LNCAP (cell line): ENCODE results near the gene FAM216A.

Experiments
- CTCF ChIP-seq: fragments of 450-650 bp; IDR thresholded peaks from 2 replicates; pipeline ENCODE4 v1.5.1; 2017; ENCODE audit warnings: mild to moderate bottlenecking

Gene FAM216A

GRCh38 chr12:110444455-110444854, 24.2 kb upstream of the FAM216A start:
- no peak for TF ChIP-seq CTCF

- TF ChIP-seq CTCF: peak; percentile 86
Measured at GRCh38 chr12:110449799-110450497, 18.7 kb upstream of the FAM216A start, which contains the start of gene ARPC3. Gene ARPC3 (minus strand): TSS chr12:110450337. CDS start chr12:110450260, 77 bp downstream.

- no peak for TF ChIP-seq CTCF
Measured at GRCh38 chr12:110451263-110451662, 17.4 kb upstream of the FAM216A start.

DNA sequence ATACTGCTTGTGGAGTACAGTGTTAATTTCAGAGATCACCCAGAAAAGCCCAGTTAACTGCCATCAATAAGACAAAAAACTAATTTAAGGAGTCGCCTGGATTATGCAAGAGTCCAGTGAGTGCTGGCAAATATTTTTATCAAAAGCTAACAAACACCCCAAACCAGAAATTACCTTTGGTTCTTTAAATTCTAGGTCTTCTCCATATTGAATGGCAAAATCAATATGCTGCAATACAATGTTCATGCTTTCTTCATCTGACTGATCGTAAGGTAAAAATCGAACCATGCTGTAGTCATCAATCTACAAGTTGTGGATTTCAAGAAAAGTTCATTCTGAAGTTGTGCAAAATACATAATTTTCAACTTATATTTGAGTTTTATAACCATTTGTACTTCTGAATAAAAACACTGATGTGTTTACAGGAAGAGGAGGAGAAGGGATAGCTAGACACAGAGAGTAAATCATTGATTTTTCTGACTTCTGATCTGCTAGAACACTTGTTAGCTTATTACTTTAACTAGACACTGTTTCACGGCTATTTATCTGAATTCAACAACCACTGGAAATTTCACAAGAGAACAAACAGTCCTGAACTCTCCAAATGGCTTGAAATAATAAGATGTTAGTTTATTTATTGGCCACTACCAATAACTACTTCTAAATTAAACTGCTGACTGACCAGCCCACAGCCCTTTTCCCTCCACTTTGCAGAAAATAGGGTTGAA, 14.9 kb upstream of the FAM216A start:
- TF ChIP-seq CTCF: no peak

DNA sequence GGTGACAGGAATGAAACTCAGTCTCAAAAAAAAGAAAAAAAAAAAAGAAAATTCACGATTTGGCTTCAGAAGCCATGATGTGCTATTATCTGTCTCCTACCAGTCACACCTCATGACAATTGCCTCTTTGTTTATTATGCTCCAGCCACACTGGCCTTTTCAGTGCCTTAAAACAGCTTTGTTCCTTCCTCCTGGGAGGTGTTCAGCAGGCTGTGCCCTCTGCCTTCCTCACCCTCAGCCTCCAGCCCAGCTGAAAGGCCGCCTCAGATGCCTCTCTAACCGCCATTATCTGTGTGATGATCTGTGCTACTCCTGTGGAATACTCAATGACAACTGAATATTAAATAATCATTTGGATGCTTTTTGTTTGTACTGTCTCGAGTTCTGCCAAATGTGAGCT, 9.9 kb upstream of the FAM216A start:
- TF ChIP-seq CTCF: no peak

GRCh38 chr12:110465024-110465423, 3.6 kb upstream of the FAM216A start:
- no peak for TF ChIP-seq CTCF

- TF ChIP-seq CTCF: no peak
Measured at GRCh38 chr12:110466791-110467190, 1.9 kb upstream of the FAM216A start.
